Activated B cell treated with CpG ODN at 0.5 μM for 24 hours (primary cell): ENCODE results near the gene SPOCK1. TPM values are rescaled to one million over a fixed set of nuclear protein-coding genes. Genes with fewer than 3 reads are reported as not detected.

ENCODE experiments used
- ATAC-seq: fragments of 200-7000 bp; cut with Tn5 transposase; one replicate; pipeline ENCODE4 v1.10.0; 2021; ENCODE audit warnings: low read depth, mild to moderate bottlenecking, moderate library complexity
- CTCF ChIA-PET: fragments of 350-600 bp; sonication (Branson Sonifier 250); formaldehyde crosslinking; loops from one replicate; lab custom pipeline; 2021; ENCODE audit warnings: antibody characterized with exemption; lab: Charles Lee
- POLR2A ChIA-PET: fragments of 350-600 bp; sonication (Branson Sonifier 250); formaldehyde crosslinking; loops from one replicate; lab custom pipeline; 2021; ENCODE audit warnings: antibody characterized with exemption; lab: Charles Lee
- DNase-seq: peaks from one replicate; pipeline ENCODE4 v3.0.0; 2022
- H3K27ac Mint-ChIP-seq: one replicate; pipeline ENCODE4 v1.8.0; 2020; ENCODE audit warnings: mixed read lengths
- H3K27me3 Mint-ChIP-seq: one replicate; pipeline ENCODE4 v1.8.0; 2021; ENCODE audit warnings: mixed read lengths
- H3K36me3 Mint-ChIP-seq: one replicate; pipeline ENCODE4 v1.8.0; 2021; ENCODE audit warnings: low read depth, mixed read lengths
- H3K4me1 Mint-ChIP-seq: one replicate; pipeline ENCODE4 v1.8.0; 2021; ENCODE audit warnings: mixed read lengths
- H3K4me3 Mint-ChIP-seq: one replicate; pipeline ENCODE4 v1.8.0; 2020; ENCODE audit warnings: mild to moderate bottlenecking, mixed read lengths
- H3K9me3 Mint-ChIP-seq: one replicate; pipeline ENCODE4 v1.8.0; 2020; ENCODE audit warnings: mixed read lengths
- CTCF ChIP-seq: fragments of 200-600 bp; IDR thresholded peaks from one replicate; pipeline ENCODE4 v1.8.0; 2022; ENCODE audit warnings: antibody characterized with exemption, mild to moderate bottlenecking
- intact Hi-C: fragments of 100-400 bp; cut with micrococcal nuclease; formaldehyde crosslinking; loops from one replicate; pipeline ENCODE4 v1.15.1; 2024
- total RNA-seq: library from RNA; stranded (reverse); gene quantifications from 2 replicates; pipeline ENCODE4 v1.2.3, GENCODE V29; 2022

SPOCK1 gene
- total RNA-seq, 1 donor from 2014 or later: not detected

GRCh38 chr5:137372016-137372772 lies 126.9 kb downstream of the SPOCK1 start:
- H3K9me3 Mint-ChIP-seq: no peaks in the 10 kb centered on the region
- H3K36me3 Mint-ChIP-seq: no peaks in the 10 kb centered on the region
- intact Hi-C loops: no loop called here
- ChIA-PET POLR2A (no interaction called here), CTCF (no interaction called here)
- no peaks in the 10 kb centered on the region for H3K27me3 Mint-ChIP-seq
- H3K4me1 Mint-ChIP-seq: no peaks in the 10 kb centered on the region
- no peak for TF ChIP-seq CTCF
- DNase-seq: no peak
- no peak overlapping the region for H3K27ac Mint-ChIP-seq
- ATAC-seq: no peak
- no peak overlapping the region for H3K4me3 Mint-ChIP-seq

GRCh38 chr5:137370096-137371071 lies 128.7 kb downstream of the SPOCK1 start:
- Mint-ChIP-seq H3K27me3 (peaks cover 2% of the 10 kb centered on the region), H3K27ac (no peak overlapping the region), H3K4me1 (no peaks in the 10 kb centered on the region), H3K9me3 (no peaks in the 10 kb centered on the region), H3K36me3 (no peaks in the 10 kb centered on the region), H3K4me3 (no peak overlapping the region)
- CTCF ChIA-PET: no interaction called here
- POLR2A ChIA-PET: no interaction called here
- ATAC-seq (no peak), DNase-seq (no peak)
- intact Hi-C loops: no loop called here
- no peak for TF ChIP-seq CTCF

GRCh38 chr5:137368651-137369050 lies 130.5 kb downstream of the SPOCK1 start:
- intact Hi-C loops: no loop called here
- H3K4me1 Mint-ChIP-seq: no peaks in the 10 kb centered on the region
- ChIA-PET POLR2A (no interaction called here), CTCF (no interaction called here)
- H3K36me3 Mint-ChIP-seq: no peaks in the 10 kb centered on the region
- no peak for DNase-seq
- no peak for ATAC-seq
- H3K27ac Mint-ChIP-seq: no peak overlapping the region
- peaks cover 2% of the 10 kb centered on the region for H3K27me3 Mint-ChIP-seq
- H3K4me3 Mint-ChIP-seq: no peak overlapping the region
- no peak for TF ChIP-seq CTCF
- no peaks in the 10 kb centered on the region for H3K9me3 Mint-ChIP-seq

GRCh38 chr5:137367951-137368350 lies 131.2 kb downstream of the SPOCK1 start:
- Mint-ChIP-seq H3K36me3 (no peaks in the 10 kb centered on the region), H3K9me3 (no peaks in the 10 kb centered on the region), H3K4me3 (no peak overlapping the region), H3K4me1 (no peaks in the 10 kb centered on the region), H3K27me3 (peaks cover 4% of the 10 kb centered on the region), H3K27ac (no peak overlapping the region)
- ATAC-seq: no peak
- ChIA-PET CTCF (no interaction called here), POLR2A (no interaction called here)
- DNase-seq: no peak
- intact Hi-C loops: no loop called here
- TF ChIP-seq CTCF: no peak

- CTCF ChIA-PET: no interaction called here
- intact Hi-C loops: no loop called here
- POLR2A ChIA-PET: no interaction called here
Measured at GRCh38 chr5:137366526-137366925, 132.6 kb downstream of the SPOCK1 start.

More at GRCh38 chr5:137366526-137366925, 132.6 kb downstream of the SPOCK1 start:
- Mint-ChIP-seq H3K4me3 (no peak overlapping the region), H3K36me3 (no peaks in the 10 kb centered on the region), H3K27me3 (peaks cover 4% of the 10 kb centered on the region), H3K4me1 (no peaks in the 10 kb centered on the region), H3K27ac (no peak overlapping the region), H3K9me3 (no peaks in the 10 kb centered on the region)
- no peak for DNase-seq
- no peak for ATAC-seq
- TF ChIP-seq CTCF: no peak
